A673 (cell line): Measurements from ENCODE around the gene RPL36. TPM values are rescaled to one million over a fixed set of nuclear protein-coding genes. Genes with fewer than 3 reads are reported as not detected.
"Not testable (repeated sequence)": the region's sequence is repeated elsewhere in the genome, so short reads cannot be mapped to it uniquely, and the experiment has no call there.

Experiments
- BruUV-seq: library from RNA; stranded (reverse); fragments of 400-500 nt; replicated peaks from 2 replicates; lab custom pipeline; 2021; lab: Mats Ljungman, UMichigan
- CTCF ChIA-PET: fragments of 300-600 bp; sonication (Branson Sonifier 250); formaldehyde crosslinking; loops from one replicate; lab custom pipeline; 2022; ENCODE audit warnings: antibody characterized with exemption; lab: Charles Lee
- POLR2A ChIA-PET: fragments of 300-600 bp; sonication (Branson Sonifier 250); formaldehyde crosslinking; loops from one replicate; lab custom pipeline; 2022; ENCODE audit warnings: antibody characterized with exemption; ENCODE audit not compliant: low non-redundant PET; lab: Charles Lee
- DNase-seq: peaks from one replicate; pipeline ENCODE4 v3.0.0-alpha.2; 2015; ENCODE audit warnings: low spot score
- H3K27ac ChIP-seq: fragments of 200-600 bp; sonication (generic); 2 replicates; pipeline ENCODE4 v1.5.1; 2016; ENCODE audit warnings: mixed run types, low read depth, mild to moderate bottlenecking, mixed read lengths, antibody characterized with exemption, low read length; ENCODE audit not compliant: poor library complexity, severe bottlenecking
- H3K27me3 ChIP-seq: fragments of 200-600 bp; sonication (generic); replicated peaks from 2 replicates; pipeline ENCODE4 v1.6.1; 2017; ENCODE audit warnings: mixed run types, low read depth, mild to moderate bottlenecking, mixed read lengths, antibody characterized with exemption, low read length; ENCODE audit not compliant: insufficient read depth, poor library complexity
- H3K36me3 ChIP-seq: fragments of 200-600 bp; sonication (generic); 2 replicates; pipeline ENCODE4 v1.6.1; 2016; ENCODE audit warnings: mixed run types, mild to moderate bottlenecking, mixed read lengths, antibody characterized with exemption, low read length; ENCODE audit not compliant: insufficient read depth, poor library complexity, severe bottlenecking
- H3K4me1 ChIP-seq: fragments of 200-600 bp; sonication (generic); 2 replicates; pipeline ENCODE4 v1.6.1; 2017; ENCODE audit warnings: mixed run types, mild to moderate bottlenecking, mixed read lengths, antibody characterized with exemption, low read length; ENCODE audit not compliant: insufficient read depth, poor library complexity, severe bottlenecking
- H3K4me3 ChIP-seq: fragments of 200-600 bp; sonication (generic); 2 replicates; pipeline ENCODE4 v1.5.1; 2016; ENCODE audit warnings: low read depth, mixed run types, mild to moderate bottlenecking, mixed read lengths, low read length; ENCODE audit not compliant: poor library complexity, severe bottlenecking
- H3K9me3 ChIP-seq: fragments of 200-600 bp; sonication (generic); 2 replicates; pipeline ENCODE4 v1.6.1; 2016; ENCODE audit warnings: mixed run types, low read depth, mild to moderate bottlenecking, mixed read lengths, antibody characterized with exemption, low read length; ENCODE audit not compliant: poor library complexity, severe bottlenecking
- EZH2 ChIP-seq: fragments of 200-600 bp; sonication (generic); IDR thresholded peaks from 2 replicates; pipeline ENCODE4 v1.6.1; 2017; ENCODE audit warnings: borderline replicate concordance, low read depth, mild to moderate bottlenecking, mixed read lengths, antibody characterized with exemption, low read length; ENCODE audit not compliant: poor library complexity, severe bottlenecking
- intact Hi-C: fragments of 100-400 bp; cut with micrococcal nuclease; formaldehyde crosslinking; loops from one replicate; pipeline ENCODE4 v1.10.0; 2022; ENCODE audit not compliant: unreplicated experiment
- total RNA-seq: library from RNA; stranded (reverse); gene quantifications from 2 replicates; pipeline ENCODE4 v1.2.3, GENCODE V29; 2021
- TF ChIP-seq, protein P1 (sequence below): fragments of 300-800, 200-600 bp; sonication (generic); conservative IDR thresholded peaks from 2 replicates; pipeline ENCODE4 v1.5.1; 2017; ENCODE audit warnings: low read depth, mild to moderate bottlenecking, antibody characterized with exemption, low read length, moderate library complexity, mixed read lengths

Gene RPL36
- total RNA-seq, 1 experiment from 2014 or later: 992 TPM

- POLR2A ChIA-PET: interaction anchor here (0.6 to 0.8 kb wide), 3 partner anchors 20 to 1600 kb away, joined by 3 to 4 read pairs (median 4); no protein-coding TSS in a partner anchor
- no peak for DNase-seq
- TF ChIP-seq EZH2: no peak
- TF ChIP-seq, protein P1, sequence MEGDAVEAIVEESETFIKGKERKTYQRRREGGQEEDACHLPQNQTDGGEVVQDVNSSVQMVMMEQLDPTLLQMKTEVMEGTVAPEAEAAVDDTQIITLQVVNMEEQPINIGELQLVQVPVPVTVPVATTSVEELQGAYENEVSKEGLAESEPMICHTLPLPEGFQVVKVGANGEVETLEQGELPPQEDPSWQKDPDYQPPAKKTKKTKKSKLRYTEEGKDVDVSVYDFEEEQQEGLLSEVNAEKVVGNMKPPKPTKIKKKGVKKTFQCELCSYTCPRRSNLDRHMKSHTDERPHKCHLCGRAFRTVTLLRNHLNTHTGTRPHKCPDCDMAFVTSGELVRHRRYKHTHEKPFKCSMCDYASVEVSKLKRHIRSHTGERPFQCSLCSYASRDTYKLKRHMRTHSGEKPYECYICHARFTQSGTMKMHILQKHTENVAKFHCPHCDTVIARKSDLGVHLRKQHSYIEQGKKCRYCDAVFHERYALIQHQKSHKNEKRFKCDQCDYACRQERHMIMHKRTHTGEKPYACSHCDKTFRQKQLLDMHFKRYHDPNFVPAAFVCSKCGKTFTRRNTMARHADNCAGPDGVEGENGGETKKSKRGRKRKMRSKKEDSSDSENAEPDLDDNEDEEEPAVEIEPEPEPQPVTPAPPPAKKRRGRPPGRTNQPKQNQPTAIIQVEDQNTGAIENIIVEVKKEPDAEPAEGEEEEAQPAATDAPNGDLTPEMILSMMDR: no peak; the same call in 1 of the 2 replicates
- H3K9me3 ChIP-seq: no peaks in the 10 kb centered on the region
- no TSS peak for BruUV-seq
- intact Hi-C loops: no loop called here
- peaks cover 16% of the 10 kb centered on the region for H3K36me3 ChIP-seq
- H3K4me1 ChIP-seq: peaks cover 8% of the 10 kb centered on the region
- H3K27me3 ChIP-seq: no peaks in the 10 kb centered on the region
- H3K4me3 ChIP-seq: peak overlapping the region; percentile 64
- peak overlapping the region; percentile 58 for H3K27ac ChIP-seq
- CTCF ChIA-PET: interaction anchor here (0.6 to 0.8 kb wide), 7 partner anchors 20 to 539 kb away, joined by 3 to 17 read pairs (median 7); partner anchors contain the start of gene TINCR
Observed at GRCh38 chr19:5687360-5688198, 2.5 kb upstream of the RPL36 start.

DNA sequence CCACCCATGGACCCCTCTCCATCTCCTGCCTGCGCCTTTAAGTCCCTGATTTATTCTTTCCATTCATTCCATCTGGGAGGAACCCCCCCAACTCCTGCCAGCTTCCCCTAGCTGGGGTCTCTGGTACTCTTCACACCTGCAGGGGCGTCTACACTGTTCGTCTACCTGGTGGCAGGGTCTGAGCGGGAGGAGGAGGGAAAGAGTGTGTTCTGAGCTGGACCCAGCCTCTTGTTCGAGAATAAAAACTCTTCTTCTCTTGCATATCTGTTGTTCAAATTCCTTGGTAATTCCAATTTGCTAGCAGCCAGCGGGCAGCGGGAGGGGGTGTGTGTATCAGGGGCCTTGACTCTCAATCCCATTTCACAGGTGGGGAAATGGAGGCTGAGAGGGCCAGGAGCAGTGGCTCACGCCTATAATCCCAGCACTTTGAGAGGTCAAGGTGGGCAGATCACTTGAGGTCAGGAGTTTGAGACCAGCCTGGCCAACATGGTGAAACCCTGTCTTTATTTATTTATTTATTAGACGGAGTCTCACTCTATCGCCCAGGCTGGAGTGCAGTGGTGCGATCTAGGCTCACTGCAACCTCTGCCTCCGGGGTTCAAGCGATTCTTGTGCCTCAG is 1.7 kb upstream of the RPL36 start:
- ChIA-PET CTCF (interaction anchor here (0.5 kb wide), 1 partner anchor 115 kb away, joined by 3 read pairs; no protein-coding TSS in a partner anchor), POLR2A (interaction anchor here (0.6 kb wide), 1 partner anchor 20 kb away, joined by 4 read pairs; no protein-coding TSS in a partner anchor)
- H3K9me3 ChIP-seq, H3K27me3 ChIP-seq, H3K27ac ChIP-seq, DNase-seq, H3K4me3 ChIP-seq, H3K4me1 ChIP-seq, intact Hi-C loops, BruUV-seq: not testable (repeated sequence)
- H3K36me3 ChIP-seq: peaks cover 23% of the 10 kb centered on the region

GRCh38 chr19:5690955-5691821 is 1.1 kb downstream of the RPL36 start:
- TF ChIP-seq, protein P1: no peak
- no peak for TF ChIP-seq EZH2
- Histone ChIP-seq H3K36me3 (peaks cover 52% of the 10 kb centered on the region), H3K9me3 (no peaks in the 10 kb centered on the region), H3K27me3 (no peaks in the 10 kb centered on the region), H3K4me1 (peaks cover 8% of the 10 kb centered on the region), H3K4me3 (peak overlapping the region; percentile 92), H3K27ac (peak overlapping the region; percentile 96)
- ChIA-PET CTCF (interaction anchor here (0.8 kb wide), 1 partner anchor 27 kb away, joined by 4 read pairs; no protein-coding TSS in a partner anchor), POLR2A (interaction anchor here (0.5 to 2.4 kb wide), 3 partner anchors 23 to 58 kb away, joined by 3 to 21 read pairs (median 7); no protein-coding TSS in a partner anchor)
- intact Hi-C loops: no loop called here
- peak; percentile 72 for DNase-seq
- TSS peak; percentile 88 for BruUV-seq
